ENCODE results near the gene ATP6V0E1. TPM values are rescaled to one million over a fixed set of nuclear protein-coding genes. Genes with fewer than 3 reads are reported as not detected.
A peak's percentile ranks its signal among the peaks of the same experiment; 100 is the strongest.
"Not testable (repeated sequence)": the region's sequence is repeated elsewhere in the genome, so short reads cannot be mapped to it uniquely, and the experiment has no call there.

Gene ATP6V0E1
- total and polyA plus RNA-seq, 4 donors, result 113 to 502 (median 353) TPM

GRCh38 chr5:173069671-173070070, 86.1 kb downstream of the ATP6V0E1 start:
- H3K36me3 ChIP-seq (ENCODE audit: control insufficient read depth in 4 of 4, insufficient read depth in 4 of 4, low read length in 4 of 4), result peaks cover 0 to 2% (median under 1%) of the 10 kb centered on the region in 4 donors
- peaks cover 0 to 8% (median 0%) of the 10 kb centered on the region in 5 donors for H3K4me1 ChIP-seq (ENCODE audit: control insufficient read depth in 5 of 5, insufficient read depth in 5 of 5, low read length in 5 of 5)
- H3K27me3 ChIP-seq (ENCODE audit: control insufficient read depth in 3 of 3, insufficient read depth in 3 of 3, low read length in 2 of 3), result no peaks in the 10 kb centered on the region
- 39 to 58% methylated on average over 7 of the region's 7 CpGs for WGBS, 2 donors
- DNase-seq, result no peak
- TF ChIP-seq, protein P1, sequence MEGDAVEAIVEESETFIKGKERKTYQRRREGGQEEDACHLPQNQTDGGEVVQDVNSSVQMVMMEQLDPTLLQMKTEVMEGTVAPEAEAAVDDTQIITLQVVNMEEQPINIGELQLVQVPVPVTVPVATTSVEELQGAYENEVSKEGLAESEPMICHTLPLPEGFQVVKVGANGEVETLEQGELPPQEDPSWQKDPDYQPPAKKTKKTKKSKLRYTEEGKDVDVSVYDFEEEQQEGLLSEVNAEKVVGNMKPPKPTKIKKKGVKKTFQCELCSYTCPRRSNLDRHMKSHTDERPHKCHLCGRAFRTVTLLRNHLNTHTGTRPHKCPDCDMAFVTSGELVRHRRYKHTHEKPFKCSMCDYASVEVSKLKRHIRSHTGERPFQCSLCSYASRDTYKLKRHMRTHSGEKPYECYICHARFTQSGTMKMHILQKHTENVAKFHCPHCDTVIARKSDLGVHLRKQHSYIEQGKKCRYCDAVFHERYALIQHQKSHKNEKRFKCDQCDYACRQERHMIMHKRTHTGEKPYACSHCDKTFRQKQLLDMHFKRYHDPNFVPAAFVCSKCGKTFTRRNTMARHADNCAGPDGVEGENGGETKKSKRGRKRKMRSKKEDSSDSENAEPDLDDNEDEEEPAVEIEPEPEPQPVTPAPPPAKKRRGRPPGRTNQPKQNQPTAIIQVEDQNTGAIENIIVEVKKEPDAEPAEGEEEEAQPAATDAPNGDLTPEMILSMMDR (IDR thresholded peaks at IDR 0.05; ENCODE audit: control extremely low read depth, extremely low read depth), result no peak
- H3K9me3 ChIP-seq (ENCODE audit: control insufficient read depth in 4 of 4, insufficient read depth in 3 of 4, low read length in 3 of 4), result no peaks in the 10 kb centered on the region
- ATAC-seq (ENCODE audit: insufficient read depth, low FRiP score), result no peak
- no peak overlapping the region for H3K4me3 ChIP-seq
- H3K9ac ChIP-seq (ENCODE audit: insufficient read depth in 1 of 2, low read length in 2 of 2), result no peak overlapping the region
- H3K27ac ChIP-seq (ENCODE audit: low read depth in 1 of 2, low read length in 1 of 2), result no peak overlapping the region

GRCh38 chr5:173075137-173075843, 91.7 kb downstream of the ATP6V0E1 start:
- peaks cover 0 to 1% (median 0%) of the 10 kb centered on the region in 4 donors for H3K9me3 ChIP-seq (ENCODE audit: control insufficient read depth in 4 of 4, insufficient read depth in 3 of 4, low read length in 3 of 4)
- peaks cover 0 to 4% (median under 1%) of the 10 kb centered on the region in 4 donors for H3K36me3 ChIP-seq (ENCODE audit: control insufficient read depth in 4 of 4, insufficient read depth in 4 of 4, low read length in 4 of 4)
- no peak overlapping the region for H3K4me3 ChIP-seq
- TF ChIP-seq, protein P1 (IDR thresholded peaks at IDR 0.05; ENCODE audit: control extremely low read depth, extremely low read depth), result no peak
- ATAC-seq (ENCODE audit: insufficient read depth, low FRiP score), result no peak
- H3K27me3 ChIP-seq (ENCODE audit: control insufficient read depth in 3 of 3, insufficient read depth in 3 of 3, low read length in 2 of 3), result no peaks in the 10 kb centered on the region
- 72 to 73% methylated on average over 5 of the region's 5 CpGs for WGBS, 2 donors
- H3K4me1 ChIP-seq (ENCODE audit: control insufficient read depth in 5 of 5, insufficient read depth in 5 of 5, low read length in 5 of 5), result peaks cover 0 to 16% (median 0%) of the 10 kb centered on the region in 5 donors
- DNase-seq, result no peak
- H3K27ac ChIP-seq (ENCODE audit: low read depth in 1 of 2, low read length in 1 of 2), result peak overlapping the region in 1 of 2 donors; percentile 17
- H3K9ac ChIP-seq (ENCODE audit: insufficient read depth in 1 of 2, low read length in 2 of 2), result no peak overlapping the region

DNA sequence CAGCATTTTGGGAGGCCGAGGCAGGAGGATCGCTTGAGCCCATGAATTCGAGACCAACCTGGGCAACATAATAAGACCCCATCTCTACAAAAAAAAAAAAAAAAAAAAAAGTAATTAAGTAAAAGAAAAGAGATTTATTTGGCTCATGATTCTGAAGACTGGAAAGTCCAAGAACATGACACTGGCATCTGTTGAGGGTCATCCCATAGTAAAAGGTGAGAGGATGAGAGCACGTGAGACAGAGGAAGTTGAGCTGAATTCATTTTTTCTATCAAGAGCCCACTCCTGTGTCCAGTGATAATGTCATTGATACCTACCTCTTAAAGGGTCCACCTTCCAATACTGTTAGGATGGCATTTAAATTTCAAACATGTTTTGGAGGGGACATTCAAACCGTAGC, 92.4 kb downstream of the ATP6V0E1 start:
- Histone ChIP-seq H3K9ac (ENCODE audit: insufficient read depth in 1 of 2, low read length in 2 of 2) (no peak overlapping the region), H3K27ac (ENCODE audit: low read depth in 1 of 2, low read length in 1 of 2) (no peak overlapping the region), H3K27me3 (ENCODE audit: control insufficient read depth in 3 of 3, insufficient read depth in 3 of 3, low read length in 2 of 3) (no peaks in the 10 kb centered on the region), H3K4me1 (ENCODE audit: control insufficient read depth in 5 of 5, insufficient read depth in 5 of 5, low read length in 5 of 5) (peaks cover 0 to 16% (median 0%) of the 10 kb centered on the region in 5 donors), H3K36me3 (ENCODE audit: control insufficient read depth in 4 of 4, insufficient read depth in 4 of 4, low read length in 4 of 4) (peaks cover 0 to 5% (median under 1%) of the 10 kb centered on the region in 4 donors), H3K4me3 (no peak overlapping the region), H3K9me3 (ENCODE audit: control insufficient read depth in 4 of 4, insufficient read depth in 3 of 4, low read length in 3 of 4) (peaks cover 0 to 1% (median 0%) of the 10 kb centered on the region in 4 donors)
- DNase-seq (no peak), ATAC-seq (ENCODE audit: insufficient read depth, low FRiP score) (no peak)
- TF ChIP-seq, protein P1 (IDR thresholded peaks at IDR 0.05; ENCODE audit: control extremely low read depth, extremely low read depth), result no peak
- 91 to 94% methylated on average over 5 of the region's 5 CpGs for WGBS, 2 donors

DNA sequence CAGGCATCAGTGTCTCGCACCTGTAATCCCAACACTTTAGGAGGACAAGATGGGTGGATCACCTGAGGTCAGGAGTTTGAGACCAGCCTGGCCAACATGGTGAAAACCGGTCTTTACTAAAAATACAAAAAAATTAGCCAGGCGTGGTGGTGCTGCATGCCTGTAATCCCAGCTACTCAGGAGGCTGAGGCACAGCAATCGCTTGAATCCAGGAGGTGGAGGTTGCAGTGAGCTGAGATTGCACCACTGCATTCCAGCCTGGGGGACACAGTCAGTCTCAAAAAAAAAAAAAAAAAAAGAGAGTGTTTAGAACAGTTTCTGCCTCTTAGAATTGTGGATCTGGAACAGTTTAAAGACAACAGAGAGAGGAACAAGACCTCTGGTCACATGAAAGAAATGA, 92.9 kb downstream of the ATP6V0E1 start:
- H3K36me3 ChIP-seq (ENCODE audit: control insufficient read depth in 4 of 4, insufficient read depth in 4 of 4, low read length in 4 of 4); H3K27me3 ChIP-seq (ENCODE audit: control insufficient read depth in 3 of 3, insufficient read depth in 3 of 3, low read length in 2 of 3); H3K4me3 ChIP-seq; ATAC-seq (ENCODE audit: insufficient read depth, low FRiP score); H3K27ac ChIP-seq (ENCODE audit: low read depth in 1 of 2, low read length in 1 of 2); H3K9me3 ChIP-seq (ENCODE audit: control insufficient read depth in 4 of 4, insufficient read depth in 3 of 4, low read length in 3 of 4); DNase-seq; H3K9ac ChIP-seq (ENCODE audit: insufficient read depth in 1 of 2, low read length in 2 of 2): not testable (repeated sequence)
- peaks cover 0 to 16% (median 0%) of the 10 kb centered on the region in 5 donors for H3K4me1 ChIP-seq (ENCODE audit: control insufficient read depth in 5 of 5, insufficient read depth in 5 of 5, low read length in 5 of 5)
- WGBS, 2 donors, result 91 to 94% methylated on average over 4 of the region's 4 CpGs
